HG03575 (cell line): ENCODE results near the gene DLG2.
"Not testable (repeated sequence)": the region's sequence is repeated elsewhere in the genome, so short reads cannot be mapped to it uniquely, and the experiment has no call there.

Source experiments
- ATAC-seq: cut with Tn5 transposase; IDR thresholded peaks from one replicate; pipeline ENCODE4 v1.9.1; 2021; ENCODE audit not compliant: unreplicated experiment, insufficient number of reproducible peaks, low FRiP score; ENCODE audit errors: extremely low read depth

DLG2 gene

GRCh38 chr11:83493034-83493433 is 2134.1 kb downstream of the DLG2 start:
- ATAC-seq: no peak

- ATAC-seq: no peak
These were observed 2143.3 kb downstream of the DLG2 start for GRCh38 chr11:83483808-83484207.

- no peak for ATAC-seq
These were observed 2146.3 kb downstream of the DLG2 start for GRCh38 chr11:83480811-83481210.

GRCh38 chr11:83480251-83480650 is 2146.9 kb downstream of the DLG2 start:
- no peak for ATAC-seq

GRCh38 chr11:83477772-83478171 is 2149.4 kb downstream of the DLG2 start:
- ATAC-seq: no peak

GRCh38 chr11:83475760-83476159 is 2151.4 kb downstream of the DLG2 start:
- no peak for ATAC-seq

- no peak for ATAC-seq
These were observed 2153.4 kb downstream of the DLG2 start for GRCh38 chr11:83473743-83474142.

GRCh38 chr11:83472806-83473205 is 2154.3 kb downstream of the DLG2 start:
- no peak for ATAC-seq

GRCh38 chr11:83471831-83472727 is 2155.1 kb downstream of the DLG2 start:
- ATAC-seq: no peak

GRCh38 chr11:83467837-83468236 is 2159.3 kb downstream of the DLG2 start:
- ATAC-seq: no peak

GRCh38 chr11:83464160-83464944 is 2162.8 kb downstream of the DLG2 start:
- no peak for ATAC-seq

- no peak for ATAC-seq
These were observed 2167.3 kb downstream of the DLG2 start for GRCh38 chr11:83459798-83460197.

GRCh38 chr11:83456566-83456965 is 2170.6 kb downstream of the DLG2 start:
- no peak for ATAC-seq

GRCh38 chr11:83456075-83456474 is 2171.1 kb downstream of the DLG2 start:
- no peak for ATAC-seq

GRCh38 chr11:83455356-83455755 is 2171.8 kb downstream of the DLG2 start:
- no peak for ATAC-seq

- ATAC-seq: no peak
These were observed 2172.5 kb downstream of the DLG2 start for GRCh38 chr11:83454674-83455073.

GRCh38 chr11:83449338-83449913 is 2177.7 kb downstream of the DLG2 start:
- ATAC-seq: no peak

- ATAC-seq: no peak
These were observed 2178.5 kb downstream of the DLG2 start for GRCh38 chr11:83448686-83449085.

- not testable (repeated sequence) for ATAC-seq
These were observed 2183.3 kb downstream of the DLG2 start for GRCh38 chr11:83443880-83444279.

- no peak for ATAC-seq
These were observed 2185.5 kb downstream of the DLG2 start for GRCh38 chr11:83441601-83442000.
